Astrocyte (in vitro differentiated cells and primary cell): ENCODE data around the gene RNF207. TPM values are rescaled to one million over a fixed set of nuclear protein-coding genes. Genes with fewer than 3 reads are reported as not detected.

Source experiments
- DNase-seq: peaks from one replicate; pipeline ENCODE4 v3.0.0-alpha.2; 2010; ENCODE audit warnings: low read depth
- FAIRE-seq: peaks from 2 replicates; lab custom pipeline; 2011; peaks lifted over from hg19 to GRCh38; lab: Jason Lieb, UNC
- H2AFZ ChIP-seq: 2 replicates; pipeline ENCODE4 v1.6.0; 2012; ENCODE audit warnings: low read depth, low read length, inconsistent platforms
- H3K27ac ChIP-seq: 2 replicates; pipeline ENCODE4 v1.5.1; 2011; ENCODE audit warnings: low read depth, low read length, inconsistent platforms
- H3K27me3 ChIP-seq: 2 replicates; pipeline ENCODE4 v1.6.0; 2011; ENCODE audit warnings: low read length, inconsistent platforms; ENCODE audit not compliant: insufficient read depth
- H3K36me3 ChIP-seq: 2 replicates; pipeline ENCODE4 v1.5.1; 2011; ENCODE audit warnings: low read length, inconsistent platforms; ENCODE audit not compliant: insufficient read depth
- H3K4me1 ChIP-seq: 2 replicates; pipeline ENCODE4 v1.5.1; 2011; ENCODE audit warnings: low read length, inconsistent platforms; ENCODE audit not compliant: insufficient read depth
- H3K4me2 ChIP-seq: 2 replicates; pipeline ENCODE4 v1.6.0; 2012; ENCODE audit warnings: low read length, inconsistent platforms
- H3K4me3 ChIP-seq: 2 replicates; pipeline ENCODE4 v1.5.1; 2011; ENCODE audit warnings: low read depth, mild to moderate bottlenecking, low read length, inconsistent platforms; ENCODE audit not compliant: insufficient read depth
- H3K79me2 ChIP-seq: 2 replicates; pipeline ENCODE4 v1.6.0; 2012; ENCODE audit warnings: mild to moderate bottlenecking, low read length, inconsistent platforms; ENCODE audit not compliant: insufficient read depth
- H3K9ac ChIP-seq: 2 replicates; pipeline ENCODE4 v1.6.0; 2012; ENCODE audit warnings: mild to moderate bottlenecking, low read length, inconsistent platforms
- H3K9me3 ChIP-seq: 2 replicates; pipeline ENCODE4 v1.5.1; 2012; ENCODE audit warnings: low read depth, mild to moderate bottlenecking, low read length, inconsistent platforms; ENCODE audit not compliant: insufficient read depth
- H4K20me1 ChIP-seq: 2 replicates; pipeline ENCODE4 v1.6.0; 2012; ENCODE audit warnings: low read length, inconsistent platforms; ENCODE audit not compliant: insufficient read depth
- H3K27ac Mint-ChIP-seq: one replicate; pipeline ENCODE4 v1.8.0; 2021; ENCODE audit warnings: mild to moderate bottlenecking, mixed read lengths; ENCODE audit not compliant: unreplicated experiment
- H3K27me3 Mint-ChIP-seq: one replicate; pipeline ENCODE4 v1.8.0; 2021; ENCODE audit warnings: low read depth, mixed read lengths; ENCODE audit not compliant: unreplicated experiment
- H3K36me3 Mint-ChIP-seq: one replicate; pipeline ENCODE4 v1.8.0; 2021; ENCODE audit warnings: low read depth, mixed read lengths; ENCODE audit not compliant: unreplicated experiment
- H3K4me1 Mint-ChIP-seq: one replicate; pipeline ENCODE4 v1.8.0; 2021; ENCODE audit warnings: low read depth, mixed read lengths; ENCODE audit not compliant: unreplicated experiment
- H3K4me3 Mint-ChIP-seq: one replicate; pipeline ENCODE4 v1.8.0; 2021; ENCODE audit warnings: mild to moderate bottlenecking, moderate library complexity, mixed read lengths; ENCODE audit not compliant: unreplicated experiment
- H3K9me3 Mint-ChIP-seq: one replicate; pipeline ENCODE4 v1.8.0; 2021; ENCODE audit warnings: mild to moderate bottlenecking, mixed read lengths; ENCODE audit not compliant: unreplicated experiment
- CTCF ChIP-seq: IDR thresholded peaks from 2 replicates; pipeline ENCODE4 v1.5.1; 2011; ENCODE audit warnings: low read depth, mild to moderate bottlenecking, inconsistent platforms, low read length, moderate library complexity; ENCODE audit not compliant: insufficient read depth
- EZH2 ChIP-seq: IDR thresholded peaks from 2 replicates; pipeline ENCODE4 v1.6.1; 2012; ENCODE audit warnings: mild to moderate bottlenecking, low read length, inconsistent platforms; ENCODE audit not compliant: insufficient read depth
- total RNA-seq: library from RNA; stranded (reverse); gene quantifications from 2 replicates; pipeline ENCODE4 v1.2.1, GENCODE V29; 2021

The RNF207 gene
- total RNA-seq, 1 donor from 2014 or later, result 4.7 TPM

- Histone ChIP-seq H3K4me2 (no peak overlapping the region), H3K79me2 (no peaks in the 10 kb centered on the region), H3K27me3 (peaks cover 25% of the 10 kb centered on the region), H3K4me1 (no peaks in the 10 kb centered on the region), H2AFZ (no peak overlapping the region), H3K36me3 (no peaks in the 10 kb centered on the region), H3K4me3 (no peak overlapping the region), H3K27ac (no peak overlapping the region), H4K20me1 (peaks cover 18% of the 10 kb centered on the region), H3K9me3 (no peaks in the 10 kb centered on the region), H3K9ac (no peak overlapping the region)
- no peak for TF ChIP-seq CTCF
- TF ChIP-seq EZH2, result no peak
- FAIRE-seq, result no peak
- DNase-seq, result no peak
- no peaks in the 10 kb centered on the region for H3K4me1 Mint-ChIP-seq
- H3K36me3 Mint-ChIP-seq, result no peaks in the 10 kb centered on the region
- H3K9me3 Mint-ChIP-seq, result no peaks in the 10 kb centered on the region
- H3K27me3 Mint-ChIP-seq, result peaks cover 57% of the 10 kb centered on the region
- H3K27ac Mint-ChIP-seq, result no peak overlapping the region
- no peak overlapping the region for H3K4me3 Mint-ChIP-seq
Observed at GRCh38 chr1:6248161-6248776, 42.4 kb downstream of the RNF207 start.

- no peaks in the 10 kb centered on the region for H3K36me3 Mint-ChIP-seq
- peak overlapping the region; percentile 55 for H3K4me2 ChIP-seq
- H2AFZ ChIP-seq, result no peak overlapping the region
- H3K4me1 Mint-ChIP-seq, result no peaks in the 10 kb centered on the region
- no peak overlapping the region for H3K9ac ChIP-seq
- no peaks in the 10 kb centered on the region for H3K4me1 ChIP-seq
- no peaks in the 10 kb centered on the region for H3K9me3 ChIP-seq
- H3K4me3 Mint-ChIP-seq, result no peak overlapping the region
- H3K79me2 ChIP-seq, result no peaks in the 10 kb centered on the region
- FAIRE-seq, result no peak
- H4K20me1 ChIP-seq, result peaks cover 18% of the 10 kb centered on the region
- no peak overlapping the region for H3K27ac ChIP-seq
- peak; percentile 25 for TF ChIP-seq EZH2
- TF ChIP-seq CTCF, result no peak
- no peak overlapping the region for H3K4me3 ChIP-seq
- H3K27me3 Mint-ChIP-seq, result peaks cover 51% of the 10 kb centered on the region
- no peak overlapping the region for H3K27ac Mint-ChIP-seq
- H3K9me3 Mint-ChIP-seq, result no peaks in the 10 kb centered on the region
- no peaks in the 10 kb centered on the region for H3K36me3 ChIP-seq
- peaks cover 18% of the 10 kb centered on the region for H3K27me3 ChIP-seq
- no peak for DNase-seq
Observed at GRCh38 chr1:6248932-6249738, 43.2 kb downstream of the RNF207 start.
